ENCODE results near the gene EXOC7.

Gene EXOC7

DNA sequence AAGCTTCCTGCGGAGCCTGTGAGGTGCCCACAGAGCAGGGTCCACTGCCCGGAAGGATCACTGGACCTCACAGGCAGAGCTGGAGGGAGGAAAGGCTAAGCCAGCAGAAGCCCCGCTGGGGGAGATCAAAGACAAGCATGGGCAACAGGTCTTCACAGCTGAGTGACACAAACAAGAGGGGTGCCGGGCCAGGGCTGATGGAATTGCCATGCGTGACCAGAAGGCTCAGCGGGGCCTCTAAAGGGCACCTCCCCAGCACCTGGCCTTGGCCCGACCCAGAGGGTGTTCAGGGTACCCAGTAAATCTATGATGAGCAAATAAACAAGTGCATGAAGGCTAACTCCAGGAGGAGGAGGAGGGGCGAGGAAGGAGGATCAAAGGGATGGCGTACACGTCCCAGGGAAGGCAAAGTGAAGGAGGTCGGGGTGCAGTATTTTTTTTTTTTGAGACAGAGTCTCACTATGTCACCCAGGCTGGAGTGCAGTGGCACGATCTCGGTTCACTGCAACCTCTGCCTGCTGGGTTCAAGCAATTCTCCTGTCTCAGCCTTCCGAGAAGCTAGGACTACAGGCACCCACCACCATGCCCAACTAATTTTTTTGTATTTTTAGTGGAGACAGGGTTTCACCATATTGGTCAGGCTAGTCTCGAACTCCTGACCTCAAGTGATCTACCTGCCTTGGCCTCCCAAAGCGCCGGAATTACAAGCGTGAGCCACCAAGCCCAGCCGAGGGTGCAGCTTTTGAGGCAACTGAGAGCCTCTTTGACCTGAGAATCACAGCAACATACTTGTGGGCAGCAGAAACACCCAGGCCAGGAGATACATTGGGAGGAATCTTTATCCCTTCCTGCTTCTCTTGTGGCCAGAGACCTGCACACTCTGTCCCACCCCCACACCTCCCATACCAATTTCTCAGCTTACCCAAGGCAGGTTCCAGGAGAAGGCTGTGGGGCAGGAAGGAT, 16.1 kb upstream of the EXOC7 start:
- DNase-seq (ENCODE audit: low spot score) = peak; percentile 34

DNA sequence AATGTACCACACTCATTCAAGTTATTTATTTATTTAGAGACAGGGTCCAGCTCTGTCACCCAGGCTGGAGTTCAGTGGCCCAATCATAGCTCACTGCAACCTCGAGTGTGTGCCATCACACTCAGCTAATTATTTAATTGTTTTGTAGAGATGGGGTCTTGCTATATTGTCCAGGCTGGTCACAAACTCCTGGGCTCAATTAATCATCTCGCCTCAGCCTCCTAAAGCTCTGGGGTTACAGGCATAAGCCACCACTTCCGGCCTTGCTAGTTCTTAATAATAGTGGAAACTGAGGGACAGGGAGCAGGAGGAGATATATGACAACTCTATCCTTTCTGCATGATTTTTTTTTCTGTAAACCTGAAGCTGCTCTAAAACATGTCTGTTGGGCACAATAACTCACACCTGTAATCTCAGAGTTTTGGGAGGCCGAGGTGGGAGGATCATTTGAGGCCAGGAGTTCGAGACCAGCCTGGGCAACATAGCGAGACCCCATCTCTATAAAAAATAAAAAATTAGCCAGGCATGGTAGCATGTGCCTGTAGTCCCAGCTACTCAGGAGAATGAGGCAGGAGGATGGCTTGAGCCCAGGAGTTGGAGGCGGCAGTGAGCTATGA, 11.7 kb upstream of the EXOC7 start:
- no peak for DNase-seq (ENCODE audit: low spot score)

DNA sequence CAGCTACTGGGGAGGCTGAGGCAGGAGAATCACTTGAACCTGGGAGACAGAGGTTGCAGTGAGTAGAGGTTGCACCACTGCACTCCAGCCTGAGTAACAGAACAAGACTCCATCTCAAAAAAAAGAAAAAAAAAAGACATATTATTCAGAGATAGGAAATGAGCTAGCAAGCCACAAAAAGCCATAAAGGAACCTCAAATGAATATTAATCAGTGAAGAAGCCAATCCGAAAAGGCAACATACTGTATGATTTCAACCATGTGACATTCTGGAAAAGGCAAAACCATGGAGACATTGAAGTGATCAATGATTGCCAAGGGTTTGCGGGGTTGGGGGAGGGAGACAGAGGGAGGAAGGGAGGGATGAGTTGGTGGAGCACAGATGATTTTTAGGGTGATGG, 8.4 kb upstream of the EXOC7 start:
- no peak for DNase-seq (ENCODE audit: low spot score)

- DNase-seq (ENCODE audit: low spot score) = no peak
Observed at GRCh38 chr17:76107509-76107908, 3.9 kb upstream of the EXOC7 start.

- no peak for DNase-seq (ENCODE audit: low spot score)
Observed at GRCh38 chr17:76106703-76107102, 3.1 kb upstream of the EXOC7 start.

GRCh38 chr17:76104896-76105231, 1.3 kb upstream of the EXOC7 start:
- DNase-seq (ENCODE audit: low spot score) = no peak

GRCh38 chr17:76104140-76104895, 731 bp upstream of the EXOC7 start:
- DNase-seq (ENCODE audit: low spot score) = no peak

DNA sequence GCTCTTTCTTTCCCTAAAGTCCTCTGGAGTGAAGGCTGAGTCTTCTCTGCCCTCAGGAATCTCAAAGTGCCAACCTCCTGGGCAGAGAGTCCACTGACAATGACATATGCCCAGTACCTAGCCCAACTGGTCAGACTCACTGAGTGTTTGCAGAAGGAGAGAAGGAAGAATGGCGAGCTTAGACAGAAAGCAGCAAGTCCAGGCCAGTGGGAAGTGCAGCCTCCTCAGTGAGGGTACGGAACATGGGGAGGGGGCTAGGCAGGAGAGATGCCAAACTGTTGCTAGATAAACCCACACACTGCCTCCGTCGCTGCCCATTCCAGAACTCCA, 678 bp downstream of the EXOC7 start:
- DNase-seq (ENCODE audit: low spot score) = no peak

DNA sequence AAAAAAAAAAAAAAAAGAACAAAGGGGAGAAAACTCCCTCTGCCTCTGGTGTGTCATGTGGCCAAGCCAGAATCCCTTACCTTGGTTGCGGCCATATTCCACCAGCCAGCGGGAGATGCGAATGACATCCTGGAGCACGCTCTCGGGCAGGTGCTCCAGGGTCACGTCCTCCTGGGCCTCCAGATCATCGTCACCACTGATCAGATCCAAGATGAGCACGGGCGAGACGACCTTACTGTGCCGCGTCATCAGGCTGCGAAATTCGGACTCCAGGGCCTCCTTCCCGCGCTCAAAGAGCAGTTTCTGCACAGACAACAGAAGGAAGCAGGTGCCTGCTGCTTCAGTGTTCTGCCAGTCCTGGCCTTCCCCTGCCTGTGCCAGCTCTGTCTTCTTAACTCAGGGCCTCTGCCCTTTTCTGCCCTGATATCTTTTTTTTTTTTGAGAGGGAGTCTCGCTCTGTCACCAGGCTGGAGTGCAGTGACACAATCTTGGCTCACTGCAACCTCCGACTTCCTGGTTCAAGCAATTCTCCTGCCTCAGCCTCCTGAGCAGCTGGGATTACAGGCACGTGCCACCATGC, 5.8 kb downstream of the EXOC7 start:
- DNase-seq (ENCODE audit: low spot score) = no peak

- no peak for DNase-seq (ENCODE audit: low spot score)
Observed at GRCh38 chr17:76095943-76096342, 7.6 kb downstream of the EXOC7 start.

DNA sequence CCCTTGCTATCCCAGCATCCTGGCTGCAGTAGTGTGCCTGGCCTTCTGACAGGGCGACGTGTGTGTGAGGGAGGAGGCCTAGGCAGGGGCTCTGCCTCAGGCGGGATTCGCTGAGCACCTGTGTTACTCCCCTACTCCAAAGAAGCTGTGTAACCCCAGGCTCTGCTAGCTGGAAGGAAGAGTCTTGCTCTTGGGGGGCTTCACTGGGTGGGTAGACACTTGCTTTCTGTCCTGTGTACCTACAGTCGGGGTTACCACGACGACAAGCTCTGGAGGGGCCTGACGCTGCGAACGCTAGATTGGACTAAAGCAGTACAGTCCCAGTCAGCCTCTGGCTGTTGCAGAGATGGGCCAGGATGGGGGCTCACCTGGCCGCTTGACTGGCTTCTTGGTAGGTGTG, 9.5 kb downstream of the EXOC7 start:
- peak; percentile 27 for DNase-seq (ENCODE audit: low spot score)

DNA sequence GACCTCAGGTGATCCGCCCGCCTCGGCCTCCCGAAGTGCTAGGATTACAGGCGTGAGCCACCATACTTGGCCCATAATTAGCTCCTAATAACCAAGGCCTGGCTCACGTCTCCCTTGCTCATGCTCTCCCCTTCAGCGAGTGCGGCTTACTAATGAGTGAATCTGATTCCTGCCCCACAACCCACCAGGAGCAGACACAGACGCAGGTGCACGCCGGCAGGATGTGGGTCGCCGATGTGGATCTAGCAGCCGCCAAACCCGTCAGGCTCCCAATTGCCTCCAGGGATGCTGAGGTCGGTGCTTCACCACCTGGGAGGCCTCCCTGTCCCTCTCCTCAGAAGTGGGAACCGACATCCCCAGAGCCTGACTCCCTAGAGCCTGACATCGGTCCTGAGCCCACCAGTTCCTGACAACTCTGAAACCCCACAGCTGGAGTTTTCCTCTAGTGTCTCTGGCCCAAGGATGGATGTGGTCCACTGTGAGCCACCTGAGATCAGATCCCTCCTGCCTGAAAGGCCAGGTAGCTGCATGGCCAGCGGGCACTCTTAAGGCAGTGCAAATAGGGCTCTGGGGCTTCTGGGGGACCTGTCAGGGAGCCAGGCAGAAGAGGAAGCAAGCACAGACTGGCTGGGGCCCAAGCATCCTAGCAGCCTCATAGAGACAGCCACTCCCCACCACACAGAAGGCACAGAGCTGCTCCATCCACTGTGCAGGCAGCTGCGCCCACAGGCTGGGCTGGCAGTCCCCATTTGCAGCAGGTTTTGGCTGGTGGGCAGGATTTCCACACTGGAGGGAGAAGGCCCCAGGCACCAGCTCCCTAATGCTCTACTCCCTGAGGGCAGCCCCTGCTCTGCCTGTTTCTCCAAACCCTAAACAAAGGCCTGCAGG, 10.8 kb downstream of the EXOC7 start:
- DNase-seq (ENCODE audit: low spot score) = peak; percentile 28

GRCh38 chr17:76091526-76092286, 11.9 kb downstream of the EXOC7 start:
- peak; percentile 28 for DNase-seq (ENCODE audit: low spot score)

- DNase-seq (ENCODE audit: low spot score) = peak; percentile 36
Observed at GRCh38 chr17:76090517-76091129, 13.0 kb downstream of the EXOC7 start.

DNA sequence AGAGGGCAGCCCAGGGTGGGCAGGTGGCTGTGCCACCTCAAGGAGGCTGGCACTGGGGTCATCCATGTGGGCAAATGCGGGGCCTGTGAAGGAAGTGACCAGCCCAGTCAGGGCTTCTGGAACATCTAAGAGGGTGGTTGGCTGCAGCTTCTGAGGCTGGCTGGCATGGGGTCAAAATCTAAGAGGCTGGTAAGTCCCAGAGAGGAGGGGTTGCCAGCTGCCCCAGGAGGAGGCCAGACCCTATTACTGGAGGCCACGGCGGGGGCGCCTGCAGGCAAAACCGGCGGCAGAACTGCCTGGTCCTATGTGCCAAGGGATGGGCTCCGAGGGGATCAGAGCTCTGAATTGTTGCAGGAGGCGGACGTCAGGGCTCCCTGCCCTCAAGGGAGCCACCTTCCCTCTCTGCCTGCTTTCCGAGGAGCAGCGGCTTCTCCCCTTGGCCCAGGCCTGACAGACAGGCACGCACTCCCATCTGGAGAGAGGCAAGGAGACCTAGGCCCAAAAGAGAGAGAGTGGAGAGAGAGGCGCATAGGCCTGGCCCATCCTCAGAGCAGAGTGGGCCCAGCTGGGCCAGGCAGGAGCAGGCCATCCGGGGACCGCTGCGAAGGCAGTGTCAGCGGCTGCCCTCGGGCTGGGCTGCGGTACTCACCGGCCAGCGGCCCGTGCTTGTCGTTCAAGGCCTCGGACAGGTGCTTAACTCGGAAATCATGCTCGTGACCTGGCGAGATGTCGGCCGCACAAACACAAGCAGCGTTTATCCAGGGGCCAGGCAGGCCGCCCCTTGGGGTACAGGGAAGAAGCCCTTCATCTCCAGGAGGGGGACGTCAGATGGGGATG, 13.7 kb downstream of the EXOC7 start:
- DNase-seq (ENCODE audit: low spot score) = peak; percentile 35

GRCh38 chr17:76088868-76089576, 14.6 kb downstream of the EXOC7 start:
- peak; percentile 31 for DNase-seq (ENCODE audit: low spot score)

DNA sequence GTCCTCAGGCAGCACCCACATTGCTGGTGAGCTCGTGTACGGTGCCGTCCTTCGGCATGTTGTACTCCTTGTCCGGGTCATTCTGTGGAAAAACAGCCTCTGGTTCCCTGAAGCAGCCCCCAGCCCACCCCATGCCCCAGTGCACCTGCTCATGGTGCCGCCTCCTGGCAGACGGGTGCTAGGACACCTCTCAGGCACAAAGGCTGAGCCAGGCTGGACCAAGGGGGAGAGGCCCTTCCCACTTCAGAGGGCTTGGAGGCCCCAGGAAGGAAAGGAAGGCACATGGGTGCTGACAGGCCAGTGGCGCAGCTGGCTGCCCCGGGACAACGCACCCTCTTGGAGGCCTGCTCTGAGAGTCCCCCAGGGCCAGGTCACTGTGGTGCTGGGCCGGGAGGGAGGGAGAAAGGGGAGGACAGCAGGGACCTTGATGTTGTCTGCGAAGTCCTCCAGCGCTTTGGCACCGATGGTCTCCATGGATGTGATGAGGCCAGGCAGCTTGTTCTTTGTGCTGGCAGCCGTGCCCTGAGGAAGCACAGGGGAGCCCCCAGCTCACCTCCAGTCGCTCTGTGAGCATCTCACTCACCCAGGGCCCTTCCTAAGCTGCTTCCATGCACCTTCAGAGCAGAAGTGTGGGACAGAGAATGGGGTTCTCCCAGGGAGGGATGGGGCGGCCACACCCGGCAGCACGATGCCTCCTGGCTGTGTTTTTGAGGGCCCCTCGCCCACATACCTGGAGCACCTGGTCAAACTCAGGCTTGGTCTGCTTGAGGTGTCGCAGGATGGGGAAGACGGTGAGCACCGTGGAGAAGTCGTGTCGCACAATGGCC, 15.3 kb downstream of the EXOC7 start:
- DNase-seq (ENCODE audit: low spot score) = peak; percentile 62

GRCh38 chr17:76087531-76087930, 16.1 kb downstream of the EXOC7 start:
- peak; percentile 30 for DNase-seq (ENCODE audit: low spot score)
